HL-60 (cell line): ENCODE data around the gene KIF20B.

Source experiments
- CTCF ChIP-seq: IDR thresholded peaks from one replicate; pipeline ENCODE4 v1.5.1; 2011; ENCODE audit warnings: low read length, control low read depth, inconsistent platforms; ENCODE audit not compliant: insufficient read depth
- POLR2AphosphoS5 ChIP-seq: IDR thresholded peaks from 2 replicates; pipeline ENCODE4 v1.6.1; 2012; ENCODE audit warnings: low read depth

GRCh38 chr10:89710753-89711152 lies 9.4 kb downstream of the KIF20B start:
- TF ChIP-seq CTCF (no peak), POLR2AphosphoS5 (no peak)
